ENCODE measurements around the gene XAGE5.
"Not testable (repeated sequence)": the region's sequence is repeated elsewhere in the genome, so short reads cannot be mapped to it uniquely, and the experiment has no call there.

DNA sequence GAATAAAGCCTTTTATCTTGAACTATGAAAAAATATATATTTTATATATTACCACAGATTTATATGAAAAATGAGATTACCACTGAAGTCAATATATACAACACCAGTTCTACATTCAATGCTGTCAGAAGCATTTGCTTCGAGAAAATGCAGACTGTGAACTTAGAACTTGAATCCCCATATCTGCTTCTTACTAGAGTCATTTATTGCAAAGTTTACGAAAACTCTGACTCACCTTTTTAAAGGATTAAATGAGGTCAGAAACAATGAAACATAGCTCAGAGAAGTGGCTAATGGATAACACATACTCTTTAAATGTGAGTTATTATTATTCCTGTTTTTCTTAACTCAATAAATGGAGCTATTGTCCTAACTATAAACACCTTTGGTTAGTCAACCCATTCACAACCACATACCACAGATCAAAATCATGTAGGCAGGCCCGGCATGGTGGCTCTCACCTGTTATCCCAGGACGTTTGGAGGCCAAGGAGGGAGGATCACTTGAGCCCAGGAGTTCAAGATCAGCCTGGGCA lies 46.0 kb downstream of the XAGE5 start:
- TF ChIP-seq ZNF70 (CRISPR knock-in tag; IDR thresholded peaks at IDR 0.05); ARNTL (CRISPR knock-in tag; IDR thresholded peaks at IDR 0.05; ENCODE audit: borderline replicate concordance, low read depth); PPARA (CRISPR knock-in tag; IDR thresholded peaks at IDR 0.05; ENCODE audit: borderline replicate concordance); ESRRG (CRISPR knock-in tag; IDR thresholded peaks at IDR 0.05); ZFP3 (CRISPR knock-in tag; IDR thresholded peaks at IDR 0.05); TOX (CRISPR knock-in tag; IDR thresholded peaks at IDR 0.05; ENCODE audit: borderline replicate concordance); ZNF8 (CRISPR knock-in tag; IDR thresholded peaks at IDR 0.05); OSR1 (CRISPR knock-in tag; IDR thresholded peaks at IDR 0.05); SNAI2 (CRISPR knock-in tag; IDR thresholded peaks at IDR 0.05): not testable (repeated sequence)
- TF ChIP-seq, protein P1, sequence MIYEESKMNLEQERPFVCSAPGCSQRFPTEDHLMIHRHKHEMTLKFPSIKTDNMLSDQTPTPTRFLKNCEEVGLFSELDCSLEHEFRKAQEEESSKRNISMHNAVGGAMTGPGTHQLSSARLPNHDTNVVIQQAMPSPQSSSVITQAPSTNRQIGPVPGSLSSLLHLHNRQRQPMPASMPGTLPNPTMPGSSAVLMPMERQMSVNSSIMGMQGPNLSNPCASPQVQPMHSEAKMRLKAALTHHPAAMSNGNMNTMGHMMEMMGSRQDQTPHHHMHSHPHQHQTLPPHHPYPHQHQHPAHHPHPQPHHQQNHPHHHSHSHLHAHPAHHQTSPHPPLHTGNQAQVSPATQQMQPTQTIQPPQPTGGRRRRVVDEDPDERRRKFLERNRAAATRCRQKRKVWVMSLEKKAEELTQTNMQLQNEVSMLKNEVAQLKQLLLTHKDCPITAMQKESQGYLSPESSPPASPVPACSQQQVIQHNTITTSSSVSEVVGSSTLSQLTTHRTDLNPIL (CRISPR knock-in tag; IDR thresholded peaks at IDR 0.05; ENCODE audit: low read depth): not testable (repeated sequence)
- TF ChIP-seq, protein P2, sequence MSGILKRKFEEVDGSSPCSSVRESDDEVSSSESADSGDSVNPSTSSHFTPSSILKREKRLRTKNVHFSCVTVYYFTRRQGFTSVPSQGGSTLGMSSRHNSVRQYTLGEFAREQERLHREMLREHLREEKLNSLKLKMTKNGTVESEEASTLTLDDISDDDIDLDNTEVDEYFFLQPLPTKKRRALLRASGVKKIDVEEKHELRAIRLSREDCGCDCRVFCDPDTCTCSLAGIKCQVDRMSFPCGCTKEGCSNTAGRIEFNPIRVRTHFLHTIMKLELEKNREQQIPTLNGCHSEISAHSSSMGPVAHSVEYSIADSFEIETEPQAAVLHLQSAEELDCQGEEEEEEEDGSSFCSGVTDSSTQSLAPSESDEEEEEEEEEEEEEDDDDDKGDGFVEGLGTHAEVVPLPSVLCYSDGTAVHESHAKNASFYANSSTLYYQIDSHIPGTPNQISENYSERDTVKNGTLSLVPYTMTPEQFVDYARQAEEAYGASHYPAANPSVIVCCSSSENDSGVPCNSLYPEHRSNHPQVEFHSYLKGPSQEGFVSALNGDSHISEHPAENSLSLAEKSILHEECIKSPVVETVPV (CRISPR knock-in tag; IDR thresholded peaks at IDR 0.05): not testable (repeated sequence)
- TF ChIP-seq, protein P3, sequence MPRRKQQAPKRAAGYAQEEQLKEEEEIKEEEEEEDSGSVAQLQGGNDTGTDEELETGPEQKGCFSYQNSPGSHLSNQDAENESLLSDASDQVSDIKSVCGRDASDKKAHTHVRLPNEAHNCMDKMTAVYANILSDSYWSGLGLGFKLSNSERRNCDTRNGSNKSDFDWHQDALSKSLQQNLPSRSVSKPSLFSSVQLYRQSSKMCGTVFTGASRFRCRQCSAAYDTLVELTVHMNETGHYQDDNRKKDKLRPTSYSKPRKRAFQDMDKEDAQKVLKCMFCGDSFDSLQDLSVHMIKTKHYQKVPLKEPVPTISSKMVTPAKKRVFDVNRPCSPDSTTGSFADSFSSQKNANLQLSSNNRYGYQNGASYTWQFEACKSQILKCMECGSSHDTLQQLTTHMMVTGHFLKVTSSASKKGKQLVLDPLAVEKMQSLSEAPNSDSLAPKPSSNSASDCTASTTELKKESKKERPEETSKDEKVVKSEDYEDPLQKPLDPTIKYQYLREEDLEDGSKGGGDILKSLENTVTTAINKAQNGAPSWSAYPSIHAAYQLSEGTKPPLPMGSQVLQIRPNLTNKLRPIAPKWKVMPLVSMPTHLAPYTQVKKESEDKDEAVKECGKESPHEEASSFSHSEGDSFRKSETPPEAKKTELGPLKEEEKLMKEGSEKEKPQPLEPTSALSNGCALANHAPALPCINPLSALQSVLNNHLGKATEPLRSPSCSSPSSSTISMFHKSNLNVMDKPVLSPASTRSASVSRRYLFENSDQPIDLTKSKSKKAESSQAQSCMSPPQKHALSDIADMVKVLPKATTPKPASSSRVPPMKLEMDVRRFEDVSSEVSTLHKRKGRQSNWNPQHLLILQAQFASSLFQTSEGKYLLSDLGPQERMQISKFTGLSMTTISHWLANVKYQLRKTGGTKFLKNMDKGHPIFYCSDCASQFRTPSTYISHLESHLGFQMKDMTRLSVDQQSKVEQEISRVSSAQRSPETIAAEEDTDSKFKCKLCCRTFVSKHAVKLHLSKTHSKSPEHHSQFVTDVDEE (CRISPR knock-in tag; IDR thresholded peaks at IDR 0.05): not testable (repeated sequence)

All from SK-N-SH treated with all-trans-retinoic acid at 6 μM for 48 hours (cell line).